GM18858 (cell line): Measurements from ENCODE around the gene MON1A.
"Not testable (repeated sequence)": the region's sequence is repeated elsewhere in the genome, so short reads cannot be mapped to it uniquely, and the experiment has no call there.

Experiments
- ATAC-seq: cut with Tn5 transposase; IDR thresholded peaks from one replicate; pipeline ENCODE4 v1.9.1; 2021; ENCODE audit not compliant: unreplicated experiment

The MON1A gene

DNA sequence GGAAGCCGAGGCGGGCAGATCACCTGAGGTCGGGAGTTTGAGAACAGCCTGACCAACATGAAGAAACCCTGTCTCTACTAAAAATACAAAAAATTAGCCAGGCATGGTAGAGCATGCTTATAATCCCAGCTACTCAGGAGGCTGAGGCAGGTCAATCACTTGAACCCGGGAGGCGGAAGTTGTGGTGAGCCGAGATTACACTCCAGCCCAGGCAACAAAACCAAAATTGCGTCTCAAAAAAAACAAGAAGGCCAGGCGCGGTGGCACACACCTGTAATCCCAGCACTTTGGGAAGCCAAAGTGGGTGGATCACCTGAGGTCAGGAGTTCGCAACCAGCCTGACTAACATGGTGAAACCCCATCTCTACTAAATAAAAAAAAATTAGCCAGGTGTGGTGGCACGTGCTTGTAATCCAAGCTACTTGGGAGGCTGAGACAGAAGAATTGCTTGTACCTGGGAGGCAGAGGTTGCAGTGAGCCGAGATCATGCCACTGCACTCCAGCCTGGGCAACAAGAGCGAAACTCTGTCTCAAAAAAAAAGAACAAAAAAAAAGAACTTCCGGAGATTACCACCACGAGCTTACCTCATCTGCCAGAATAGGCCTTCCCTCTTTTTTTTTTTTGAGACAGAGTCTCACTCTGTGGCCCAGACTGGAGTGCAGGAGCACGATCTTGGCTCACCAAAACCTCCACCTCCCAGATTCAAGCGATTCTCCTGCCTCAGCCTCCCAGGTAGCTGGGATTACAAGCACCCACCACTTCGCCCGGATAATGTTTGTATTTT, 11.6 kb downstream of the MON1A start:
- not testable (repeated sequence) for ATAC-seq

DNA sequence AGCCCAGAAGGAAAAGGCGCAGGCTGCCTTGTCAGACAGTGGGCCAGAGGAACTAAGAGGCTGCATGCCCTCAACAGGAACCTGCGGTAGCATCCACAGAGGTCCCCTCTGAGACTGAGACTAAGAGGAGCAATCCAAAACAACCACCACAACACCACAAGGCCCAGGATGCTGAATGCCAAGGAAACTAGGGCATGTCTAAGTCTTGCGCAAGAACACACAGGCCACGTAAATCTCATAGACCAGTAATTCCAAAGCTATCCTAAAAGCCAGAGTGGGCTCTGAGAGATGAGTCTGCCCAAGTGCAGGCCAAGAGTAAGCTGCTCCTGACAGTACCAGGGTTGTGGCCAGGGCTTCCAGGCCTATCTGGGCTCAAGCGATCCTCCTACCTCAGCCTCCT, 12.9 kb downstream of the MON1A start:
- no peak for ATAC-seq

DNA sequence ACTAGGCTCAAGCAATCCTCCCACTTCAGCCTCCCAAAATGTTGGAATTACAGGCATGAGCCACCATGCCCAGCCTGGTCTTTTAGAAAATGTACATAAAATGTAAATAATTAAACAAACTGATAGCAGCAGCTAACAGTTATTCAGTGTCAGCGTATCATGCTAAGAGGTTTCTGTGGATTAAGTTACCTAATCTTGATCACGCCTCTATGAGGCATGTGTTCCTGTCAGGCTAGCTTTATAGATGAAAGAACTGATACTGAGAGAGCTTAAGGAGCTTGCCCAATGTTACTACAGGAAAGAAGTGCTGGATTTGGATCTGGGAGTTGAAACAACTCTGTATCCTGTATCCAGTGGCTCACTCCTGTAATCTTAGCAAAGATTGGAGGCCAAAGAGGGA, 14.7 kb downstream of the MON1A start:
- no peak for ATAC-seq

DNA sequence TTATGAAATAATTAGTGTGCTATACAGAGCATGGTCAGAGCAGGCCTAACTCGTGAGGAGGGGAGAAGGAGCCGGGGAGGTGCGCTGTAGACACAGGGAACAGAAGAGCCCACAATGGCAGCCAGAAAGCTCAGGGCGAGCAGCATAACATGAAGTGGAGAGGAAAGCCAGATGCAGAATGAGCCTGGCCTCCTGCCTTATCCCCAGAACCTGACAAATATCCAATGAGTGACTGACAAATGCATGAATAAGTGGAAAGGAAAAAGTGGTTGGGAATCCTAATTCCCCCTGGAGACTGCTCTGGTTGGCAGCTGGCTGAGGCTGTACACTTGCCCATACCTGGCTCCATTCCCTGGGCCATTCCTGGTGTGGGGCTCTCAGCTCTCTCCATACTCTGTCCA, 16.7 kb downstream of the MON1A start:
- ATAC-seq, result no peak

DNA sequence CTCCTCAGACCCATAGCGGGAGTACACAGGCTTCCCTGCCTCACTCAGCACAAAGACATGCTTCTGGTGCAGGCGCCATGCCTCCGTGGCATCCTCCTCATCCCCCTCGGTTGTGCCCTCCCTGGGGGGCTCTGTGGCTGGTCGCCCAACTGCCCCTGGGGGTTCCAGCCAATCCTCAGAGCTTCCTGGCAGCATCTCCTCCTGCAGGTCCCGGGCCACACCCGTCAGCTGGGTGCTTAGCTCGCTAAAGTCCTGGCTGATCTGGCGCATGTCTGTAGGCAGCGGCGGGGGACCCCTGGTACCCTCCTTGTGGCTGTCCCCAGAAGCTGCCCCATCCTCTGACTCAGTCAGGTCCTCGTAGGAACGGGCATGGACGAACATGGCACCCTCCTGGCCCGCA, 18.0 kb downstream of the MON1A start:
- no peak for ATAC-seq

DNA sequence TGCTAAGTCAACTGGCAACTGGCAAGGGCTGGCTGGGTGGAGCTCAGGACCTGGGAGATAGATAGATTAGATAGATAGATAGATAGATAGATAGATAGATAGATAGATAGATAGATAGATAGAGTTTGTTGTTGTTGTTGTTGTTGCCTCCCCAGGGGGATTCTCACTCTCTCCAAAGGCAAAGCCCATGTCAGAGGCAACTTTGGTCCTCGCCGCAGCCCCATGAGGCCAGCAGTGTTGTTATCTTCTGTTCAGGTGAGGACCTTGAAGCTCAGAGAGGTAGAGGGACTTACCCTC, 18.5 kb downstream of the MON1A start:
- ATAC-seq, result no peak

DNA sequence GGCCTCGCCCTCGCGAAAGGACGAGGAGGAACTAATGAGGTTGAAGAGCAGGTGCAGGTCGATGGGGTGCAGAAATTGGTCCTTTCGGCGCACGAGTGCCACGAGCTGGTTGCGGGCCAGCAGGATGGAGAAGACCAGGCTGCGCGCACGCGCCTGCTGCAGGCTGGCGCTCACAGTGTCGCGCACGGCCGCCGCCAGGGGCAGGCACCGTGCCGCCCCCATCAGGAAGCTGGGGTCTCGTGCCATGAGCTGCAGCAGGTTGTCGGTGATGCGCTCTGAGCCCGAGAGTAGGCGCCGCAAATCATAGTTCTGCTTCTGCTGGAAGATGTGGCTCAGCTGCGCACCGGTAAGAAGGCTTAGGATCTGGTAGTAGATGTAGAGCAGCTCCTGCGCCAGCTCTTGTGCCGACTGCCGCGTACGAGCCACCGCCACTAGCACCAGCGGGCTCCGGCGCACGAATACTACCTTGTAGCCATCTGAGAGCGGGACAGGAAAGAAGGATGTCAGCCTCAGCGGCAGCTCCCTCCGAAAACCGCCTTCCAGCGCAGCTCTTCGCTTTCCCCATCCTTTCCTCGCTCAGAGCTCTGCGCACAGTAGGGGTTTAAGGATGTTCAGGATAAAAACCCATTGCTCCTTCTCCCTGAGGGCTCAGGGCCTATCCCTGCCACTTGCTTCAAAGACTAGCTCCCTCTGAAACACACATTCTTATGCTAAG, 19.0 kb downstream of the MON1A start:
- ATAC-seq, result no peak

DNA sequence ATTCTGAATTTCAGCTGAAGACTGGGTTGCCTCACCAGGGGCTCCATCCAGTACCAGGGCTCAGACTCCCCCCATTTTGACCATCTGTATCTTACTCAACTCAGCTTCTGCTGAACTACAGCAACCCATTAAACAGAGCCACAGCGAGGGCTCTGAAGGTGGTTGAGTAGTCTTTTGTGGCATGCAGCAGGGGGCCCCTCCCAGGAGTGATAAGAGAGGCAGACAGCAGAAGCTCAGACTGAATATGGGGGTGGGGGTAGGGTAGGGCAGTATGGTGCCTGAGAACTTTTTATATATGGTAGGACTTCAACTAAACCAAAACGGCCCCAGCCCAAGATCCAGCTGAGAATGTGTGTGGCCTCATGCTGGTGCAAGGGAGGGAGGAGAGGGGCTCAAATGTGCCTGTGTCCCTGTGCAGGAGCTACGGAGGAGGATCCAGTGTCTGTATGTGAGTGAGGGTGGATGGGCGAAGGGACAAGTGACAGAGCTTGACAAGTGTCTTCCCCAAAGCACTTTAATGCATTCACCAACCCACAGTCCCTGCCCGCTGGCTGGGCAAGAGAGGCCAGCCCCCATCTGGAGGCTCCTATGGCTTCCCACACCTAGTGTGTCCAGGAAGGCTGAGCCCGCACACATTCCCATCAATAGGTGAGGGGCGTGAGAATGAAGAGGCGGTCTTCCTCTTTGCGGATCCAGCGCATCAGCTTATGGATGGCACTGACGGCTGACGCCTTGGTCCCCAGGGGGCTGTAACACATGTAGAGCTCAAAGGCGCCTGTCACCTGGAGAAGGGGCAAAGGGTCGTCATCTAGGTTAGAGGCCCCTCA, 21.0 kb downstream of the MON1A start:
- ATAC-seq, result no peak

DNA sequence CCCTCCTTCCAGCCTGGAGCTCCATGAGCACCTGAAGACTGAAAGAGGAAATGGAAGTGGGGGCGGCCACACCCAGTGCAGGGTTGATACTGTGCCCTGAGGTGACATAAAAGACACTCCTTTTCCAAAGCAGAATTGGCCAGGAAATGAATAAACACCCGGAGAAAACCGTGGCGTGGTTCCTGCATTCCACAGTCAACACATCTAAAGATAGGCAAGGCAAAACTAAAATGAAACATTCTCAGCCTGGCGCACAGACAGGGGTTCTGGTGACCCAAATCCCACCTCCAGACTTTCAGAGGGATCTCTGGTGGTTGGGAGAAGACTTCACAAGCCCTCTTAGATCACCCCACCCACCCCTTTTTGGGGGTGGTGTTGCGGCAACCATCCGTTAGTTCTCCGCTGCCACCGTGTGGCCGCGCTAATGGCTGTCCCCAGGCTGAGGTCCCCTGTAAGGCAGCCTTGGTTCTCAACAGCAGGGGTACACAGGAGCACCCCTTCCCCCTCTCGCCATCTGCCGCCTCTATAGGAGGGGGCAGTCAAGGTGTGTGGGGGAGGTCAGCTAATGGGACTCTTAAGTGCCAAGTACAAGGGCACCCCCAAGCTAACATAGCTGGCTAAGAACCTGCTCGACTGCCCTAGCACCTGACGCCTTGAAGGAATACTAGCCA, 23.4 kb downstream of the MON1A start:
- no peak for ATAC-seq

DNA sequence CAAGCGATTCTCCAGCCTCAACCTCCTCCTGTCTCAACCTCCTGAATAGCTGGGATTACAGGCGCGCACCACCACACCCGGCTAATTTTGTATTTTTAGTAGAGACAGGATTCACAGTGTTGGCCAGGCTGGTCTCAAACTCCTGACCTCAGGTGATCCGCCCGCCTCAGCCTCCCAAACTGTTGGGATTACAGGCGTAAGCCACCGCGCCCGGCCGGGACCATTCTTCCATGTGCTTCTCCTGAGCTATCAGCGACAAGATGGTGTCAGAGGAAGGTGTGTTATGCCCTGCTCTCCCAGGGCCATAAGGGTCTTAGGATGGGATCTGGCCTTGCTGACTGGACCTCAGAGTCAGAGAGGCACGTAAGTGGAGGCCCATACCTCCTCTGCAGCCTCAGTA, 25.2 kb downstream of the MON1A start:
- ATAC-seq, result not testable (repeated sequence)

DNA sequence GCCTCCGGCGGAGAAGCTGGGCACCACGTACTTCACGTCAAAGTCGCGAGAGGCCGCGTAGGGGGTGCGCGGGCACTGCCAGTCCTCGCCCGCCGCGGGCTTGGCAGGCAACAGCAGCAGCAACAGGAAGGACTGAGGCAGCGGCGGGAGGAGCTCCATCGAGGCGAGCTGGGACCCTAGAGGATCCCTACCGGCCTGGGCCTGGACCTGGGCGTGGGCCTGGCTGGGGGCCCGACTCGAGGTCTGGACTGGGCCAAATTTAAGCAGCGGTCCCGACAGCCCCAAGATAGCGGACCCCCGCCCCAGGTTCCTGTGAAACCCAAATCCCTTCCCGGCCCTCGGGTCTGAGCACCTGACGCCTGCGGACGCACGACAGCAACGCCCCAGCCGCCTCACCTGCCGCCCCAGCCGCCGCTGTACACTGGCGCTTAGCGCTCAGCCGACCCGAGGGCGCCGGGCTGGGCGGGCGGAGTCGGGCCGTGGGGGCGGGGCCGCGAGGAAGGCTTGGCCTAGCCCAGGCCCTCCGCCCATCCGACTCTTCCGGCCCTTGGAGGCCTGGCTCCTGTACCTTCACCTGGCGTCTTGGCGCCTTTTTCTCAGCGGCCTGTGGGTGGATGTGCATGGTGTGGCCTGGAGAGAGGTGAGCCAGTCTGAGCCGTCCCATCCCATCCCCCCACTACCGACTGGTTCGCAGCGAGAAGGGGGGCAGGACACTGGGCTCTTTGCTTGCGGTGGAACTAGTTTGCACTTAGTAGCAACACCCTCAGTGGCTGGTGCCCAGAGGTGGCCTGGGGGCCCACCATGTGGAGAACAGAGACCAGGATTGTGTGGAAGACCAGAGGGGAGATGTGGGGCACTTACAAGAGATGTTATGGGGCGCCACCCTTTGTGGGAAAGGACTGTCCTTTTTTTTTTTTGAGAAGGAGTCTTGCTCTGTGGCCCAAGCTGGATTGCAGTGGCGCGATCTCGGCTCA, 25.9 kb downstream of the MON1A start, which contains the start of gene MST1R:
MST1R (minus strand) TSS at position 423 of the 974 bp plus-strand sequence; CDS start at position 159, 264 bp downstream.
- peak; percentile 77 for ATAC-seq

DNA sequence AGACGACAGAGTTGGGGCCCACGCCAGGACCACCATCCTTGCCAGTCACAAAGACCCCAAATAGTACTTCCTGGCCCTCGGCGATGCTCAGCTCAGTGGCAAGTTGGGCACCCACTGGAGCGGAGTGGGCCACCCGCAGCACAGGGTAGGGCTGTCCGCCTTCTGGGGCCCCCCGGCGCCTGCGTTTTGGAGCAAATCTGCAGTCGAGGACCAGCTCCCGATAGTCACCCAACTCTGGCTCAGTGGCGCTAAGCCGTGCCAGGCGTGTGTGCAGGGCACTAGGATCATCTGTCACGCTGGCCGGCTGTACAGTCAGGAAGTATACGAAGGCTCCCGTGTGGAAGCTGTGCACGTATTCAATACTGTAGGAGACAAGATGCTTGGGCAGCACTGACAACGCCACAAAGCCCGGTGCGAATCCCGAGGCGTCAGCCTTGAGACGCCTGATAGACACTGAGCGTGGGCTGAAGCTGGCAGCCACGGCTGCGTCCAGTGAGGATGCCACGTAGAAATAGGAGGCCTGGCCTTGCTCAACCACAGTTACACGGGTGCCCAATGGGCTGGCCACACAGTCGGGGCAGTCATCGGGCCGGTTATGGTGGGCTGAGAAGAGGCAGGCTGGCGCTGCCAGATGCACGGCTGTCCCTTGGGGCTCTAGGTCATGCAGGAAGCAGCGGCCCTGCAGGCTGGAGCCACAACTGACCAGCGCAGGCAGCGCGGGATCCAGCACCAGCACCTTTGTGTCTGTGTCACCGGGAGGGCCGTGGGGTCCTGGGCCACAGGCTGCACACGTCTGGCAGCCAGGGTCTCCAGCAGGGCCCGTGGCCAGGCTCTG, 26.9 kb downstream of the MON1A start:
- ATAC-seq, result no peak

DNA sequence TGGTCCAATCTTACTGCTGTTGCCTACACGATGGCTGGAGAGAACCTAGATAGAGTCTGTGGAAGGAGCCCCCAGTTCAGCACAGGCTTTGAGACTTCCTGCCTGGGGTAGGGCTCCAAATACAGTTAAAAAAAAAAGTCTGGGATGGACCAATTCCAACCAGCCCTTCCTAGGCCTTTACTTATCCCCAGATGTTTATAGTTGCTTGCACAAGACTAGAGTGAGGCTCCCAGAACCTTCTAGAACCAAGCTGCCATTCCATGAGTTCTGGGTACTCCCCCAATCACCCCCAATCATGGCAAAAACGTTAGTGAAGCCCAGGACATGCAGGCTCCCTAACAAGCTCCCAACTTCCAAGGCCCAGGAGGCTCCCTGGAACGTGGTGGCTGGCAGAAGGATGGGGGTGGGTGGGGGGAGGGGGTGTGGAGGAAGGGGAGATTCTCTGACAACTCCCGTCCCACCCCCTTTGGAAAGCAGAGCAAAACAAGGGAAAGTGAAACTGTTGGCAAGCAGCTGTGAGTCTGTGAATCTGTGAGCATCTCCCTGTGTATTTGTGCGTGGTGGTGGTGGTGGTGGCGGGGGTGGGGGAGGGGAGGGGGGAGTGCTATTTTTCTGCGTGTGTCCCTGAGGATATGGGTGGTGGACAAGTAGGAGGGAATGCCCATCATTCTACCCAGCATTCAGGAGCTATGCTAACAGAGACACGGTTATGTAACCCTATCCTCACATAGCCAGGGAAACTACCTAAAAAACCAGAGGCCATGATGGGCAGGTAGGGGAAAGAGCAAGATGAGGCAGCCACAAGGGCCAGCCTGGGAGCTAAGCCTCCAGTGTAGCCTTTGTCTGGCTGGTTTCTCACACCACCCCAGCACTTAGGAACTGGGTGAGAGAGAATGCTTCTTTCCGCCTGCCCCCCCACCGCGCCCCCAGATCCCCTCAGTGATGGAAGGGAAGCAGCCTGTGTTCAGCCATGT, 28.0 kb downstream of the MON1A start:
- no peak for ATAC-seq

DNA sequence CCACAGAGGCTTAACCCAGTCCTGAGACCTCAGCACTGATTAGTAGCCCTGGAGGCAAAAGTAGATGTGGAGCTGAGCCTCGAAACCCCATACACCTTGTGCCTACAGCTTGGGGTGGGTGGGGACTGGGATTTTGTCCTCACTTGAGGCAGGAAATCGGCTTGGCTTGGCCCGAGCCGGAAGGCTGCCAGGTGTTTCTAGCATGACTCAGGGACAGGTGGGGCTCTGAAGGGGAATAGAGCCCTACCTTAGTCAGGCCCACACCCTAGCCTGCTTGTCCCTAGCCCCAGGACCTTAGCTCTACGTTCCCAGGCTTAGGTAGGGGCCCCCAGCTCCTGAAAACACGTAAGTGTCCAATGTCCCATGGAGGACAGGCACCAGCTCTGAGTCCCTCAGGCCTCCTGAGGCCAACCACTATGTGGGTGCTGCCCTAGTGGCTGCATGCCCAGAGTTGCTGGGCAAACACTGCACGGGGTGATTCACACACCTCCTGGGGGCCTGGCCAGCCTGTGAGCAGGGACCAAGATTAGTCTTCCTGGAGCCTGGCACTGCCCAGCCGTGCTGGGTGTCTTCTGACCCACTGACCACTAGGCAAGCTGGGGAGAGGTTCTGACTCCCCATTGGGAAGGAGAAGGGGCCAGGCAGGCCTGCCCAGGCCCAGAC, 29.0 kb downstream of the MON1A start:
- no peak for ATAC-seq

DNA sequence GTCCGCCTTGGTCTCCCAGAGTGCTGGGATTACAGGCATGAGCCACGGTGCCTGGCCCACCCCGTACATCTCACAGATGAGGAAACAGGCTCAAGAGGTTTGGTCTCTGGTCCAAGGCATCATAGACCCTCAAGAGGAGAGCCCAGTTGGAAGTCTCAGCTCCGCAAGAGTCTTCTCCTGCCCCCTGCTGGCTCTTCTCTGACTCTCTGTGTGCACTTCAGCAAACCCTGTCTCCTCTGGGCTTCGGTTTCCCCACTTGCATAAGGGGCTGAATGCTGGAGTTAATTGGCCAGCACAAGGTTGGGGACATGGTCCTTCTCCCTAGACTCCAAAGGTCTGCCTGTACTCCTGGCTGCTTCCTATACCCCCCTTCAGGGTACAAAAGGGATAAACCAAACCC, 29.8 kb downstream of the MON1A start:
- no peak for ATAC-seq

DNA sequence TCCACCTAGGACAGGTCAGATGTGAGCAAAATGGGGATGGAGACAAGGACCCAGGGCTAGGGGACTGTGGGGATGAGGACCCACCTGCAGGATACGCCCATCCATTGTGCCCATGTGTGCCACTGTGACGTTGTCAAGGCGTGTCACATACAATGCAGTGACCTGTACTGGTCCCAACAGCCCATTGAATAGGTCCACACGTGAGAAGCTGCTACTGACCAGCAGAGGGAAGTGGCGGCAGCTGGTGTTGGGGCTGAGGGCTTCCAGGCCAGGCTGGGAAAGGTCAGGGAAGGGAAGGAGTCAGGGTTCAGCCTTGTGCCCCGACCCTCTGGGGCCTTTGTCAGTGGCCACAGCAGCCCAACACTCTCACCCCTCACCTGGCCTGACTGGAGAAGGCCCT, 30.6 kb downstream of the MON1A start:
- ATAC-seq, result no peak

DNA sequence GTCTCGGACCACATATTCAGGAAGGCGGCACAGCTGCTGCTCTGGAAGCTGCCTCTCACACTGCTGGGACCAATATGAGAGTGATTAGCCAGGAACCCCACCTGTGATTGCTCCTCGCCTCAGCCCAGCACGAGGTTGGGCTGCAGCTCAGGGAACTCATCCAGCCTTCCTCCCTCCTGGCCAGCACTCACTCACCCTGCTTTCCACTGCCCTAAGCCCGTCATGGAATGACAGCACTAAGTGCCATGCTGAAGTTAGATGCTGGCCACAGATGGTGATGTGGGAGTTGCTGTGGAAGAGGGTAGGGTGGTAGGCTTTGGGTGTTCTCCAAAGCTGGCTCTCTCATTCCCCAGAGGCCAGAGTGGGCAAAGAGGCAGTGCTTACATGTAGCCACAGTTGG, 33.3 kb downstream of the MON1A start:
- no peak for ATAC-seq

DNA sequence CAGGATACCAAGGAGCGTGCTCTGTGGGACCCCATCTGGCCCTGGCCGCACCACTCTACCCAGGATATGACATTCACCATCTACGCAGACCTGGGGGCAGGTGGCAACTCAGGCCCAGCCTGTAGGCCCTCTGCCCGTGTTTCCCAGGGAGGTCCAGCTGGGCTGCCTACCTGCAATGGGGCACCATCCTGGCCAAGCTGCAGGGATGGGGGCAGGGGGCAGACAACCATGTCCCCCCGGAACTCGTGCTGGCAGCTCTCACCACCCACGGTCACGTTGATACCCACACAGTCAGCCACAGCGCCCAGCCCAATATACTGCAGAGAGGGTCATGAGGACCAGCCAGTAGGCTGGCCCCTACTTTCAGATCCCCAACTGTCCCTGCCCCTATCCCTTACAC, 33.8 kb downstream of the MON1A start:
- ATAC-seq, result no peak
